Measurements from ENCODE around the gene SNX15. TPM values are rescaled to one million over a fixed set of nuclear protein-coding genes. Genes with fewer than 3 reads are reported as not detected.
A peak's percentile ranks its signal among the peaks of the same experiment; 100 is the strongest.

Gene SNX15
- total RNA-seq, 1 donor from 2014 or later, result 15.5 TPM

DNA sequence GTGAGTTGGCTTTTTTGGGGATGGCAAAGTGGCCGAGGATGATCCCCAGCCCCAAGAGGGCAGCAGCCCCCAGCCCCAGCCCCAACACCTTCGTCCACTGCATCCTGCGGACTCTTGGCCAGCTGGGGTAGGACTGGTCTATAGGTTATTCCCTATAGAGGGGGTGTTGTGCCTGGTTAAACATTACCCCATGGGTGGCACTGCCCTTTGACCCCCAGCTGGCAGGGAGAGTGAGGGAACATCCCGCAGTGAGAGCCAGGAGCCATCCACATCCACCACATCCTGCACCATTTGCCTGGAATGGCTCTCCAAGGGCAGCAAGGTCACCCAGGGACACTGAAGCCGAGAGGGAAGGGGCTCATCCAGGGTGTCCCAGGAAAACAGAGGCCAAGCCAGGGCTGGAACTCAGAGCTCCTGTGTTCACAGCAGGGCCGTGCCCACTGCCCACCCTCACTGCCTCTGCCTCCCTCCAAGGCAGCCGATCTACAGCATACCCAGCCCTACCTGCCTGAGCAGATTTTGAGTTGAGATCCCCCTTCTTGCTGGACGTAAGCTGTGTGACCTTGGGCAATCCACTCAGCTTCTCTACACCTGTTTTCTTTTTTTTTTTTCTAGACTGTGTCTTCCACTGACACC, 31.3 kb downstream of the SNX15 start, which contains the start of gene NAALADL1:
Gene NAALADL1 (minus strand): TSS at position 135 of the 636 bp plus-strand sequence. CDS start 32 bp downstream, at position 103.
- Histone ChIP-seq H3K27me3 (ENCODE audit: control insufficient read depth, insufficient read depth, low read length) (peaks cover 2% of the 10 kb centered on the region), H3K4me3 (ENCODE audit: low read depth, low read length) (no peak within 1 kb of the TSS), H3K36me3 (ENCODE audit: control insufficient read depth, insufficient read depth, low read length) (no peaks in the 10 kb centered on the region)
- DNase-seq (ENCODE audit: low read depth) (no peak), FAIRE-seq (no peak)
- TF ChIP-seq, protein P1, sequence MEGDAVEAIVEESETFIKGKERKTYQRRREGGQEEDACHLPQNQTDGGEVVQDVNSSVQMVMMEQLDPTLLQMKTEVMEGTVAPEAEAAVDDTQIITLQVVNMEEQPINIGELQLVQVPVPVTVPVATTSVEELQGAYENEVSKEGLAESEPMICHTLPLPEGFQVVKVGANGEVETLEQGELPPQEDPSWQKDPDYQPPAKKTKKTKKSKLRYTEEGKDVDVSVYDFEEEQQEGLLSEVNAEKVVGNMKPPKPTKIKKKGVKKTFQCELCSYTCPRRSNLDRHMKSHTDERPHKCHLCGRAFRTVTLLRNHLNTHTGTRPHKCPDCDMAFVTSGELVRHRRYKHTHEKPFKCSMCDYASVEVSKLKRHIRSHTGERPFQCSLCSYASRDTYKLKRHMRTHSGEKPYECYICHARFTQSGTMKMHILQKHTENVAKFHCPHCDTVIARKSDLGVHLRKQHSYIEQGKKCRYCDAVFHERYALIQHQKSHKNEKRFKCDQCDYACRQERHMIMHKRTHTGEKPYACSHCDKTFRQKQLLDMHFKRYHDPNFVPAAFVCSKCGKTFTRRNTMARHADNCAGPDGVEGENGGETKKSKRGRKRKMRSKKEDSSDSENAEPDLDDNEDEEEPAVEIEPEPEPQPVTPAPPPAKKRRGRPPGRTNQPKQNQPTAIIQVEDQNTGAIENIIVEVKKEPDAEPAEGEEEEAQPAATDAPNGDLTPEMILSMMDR (IDR thresholded peaks at IDR 0.05; ENCODE audit: insufficient read depth, low read length, severe bottlenecking), result no peak

DNA sequence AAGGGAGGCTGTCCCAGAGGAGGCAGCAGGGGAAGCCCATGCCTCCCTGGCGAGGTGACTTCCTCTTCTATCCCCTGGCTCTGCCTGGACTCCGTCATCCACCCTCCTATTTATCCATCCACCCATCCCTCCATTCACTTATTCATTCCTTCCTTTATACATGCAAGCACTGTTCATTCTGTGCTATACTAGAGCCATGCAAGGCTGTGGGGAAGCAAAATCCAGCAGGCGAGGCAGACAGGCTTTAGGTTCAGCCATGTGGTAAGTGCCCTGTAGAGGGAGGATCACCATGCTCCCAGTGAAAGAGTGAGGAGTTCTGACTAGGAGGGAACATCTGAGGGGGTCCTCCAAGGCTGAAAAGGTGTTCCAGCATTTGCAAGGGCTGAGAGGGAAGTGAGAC, 32.3 kb downstream of the SNX15 start:
- TF ChIP-seq, protein P1 (IDR thresholded peaks at IDR 0.05; ENCODE audit: insufficient read depth, low read length, severe bottlenecking), result no peak
- H3K4me3 ChIP-seq (ENCODE audit: low read depth, low read length), result no peak overlapping the region
- no peak for DNase-seq (ENCODE audit: low read depth)
- H3K27me3 ChIP-seq (ENCODE audit: control insufficient read depth, insufficient read depth, low read length), result peaks cover 2% of the 10 kb centered on the region
- H3K36me3 ChIP-seq (ENCODE audit: control insufficient read depth, insufficient read depth, low read length), result no peaks in the 10 kb centered on the region
- FAIRE-seq, result no peak

DNA sequence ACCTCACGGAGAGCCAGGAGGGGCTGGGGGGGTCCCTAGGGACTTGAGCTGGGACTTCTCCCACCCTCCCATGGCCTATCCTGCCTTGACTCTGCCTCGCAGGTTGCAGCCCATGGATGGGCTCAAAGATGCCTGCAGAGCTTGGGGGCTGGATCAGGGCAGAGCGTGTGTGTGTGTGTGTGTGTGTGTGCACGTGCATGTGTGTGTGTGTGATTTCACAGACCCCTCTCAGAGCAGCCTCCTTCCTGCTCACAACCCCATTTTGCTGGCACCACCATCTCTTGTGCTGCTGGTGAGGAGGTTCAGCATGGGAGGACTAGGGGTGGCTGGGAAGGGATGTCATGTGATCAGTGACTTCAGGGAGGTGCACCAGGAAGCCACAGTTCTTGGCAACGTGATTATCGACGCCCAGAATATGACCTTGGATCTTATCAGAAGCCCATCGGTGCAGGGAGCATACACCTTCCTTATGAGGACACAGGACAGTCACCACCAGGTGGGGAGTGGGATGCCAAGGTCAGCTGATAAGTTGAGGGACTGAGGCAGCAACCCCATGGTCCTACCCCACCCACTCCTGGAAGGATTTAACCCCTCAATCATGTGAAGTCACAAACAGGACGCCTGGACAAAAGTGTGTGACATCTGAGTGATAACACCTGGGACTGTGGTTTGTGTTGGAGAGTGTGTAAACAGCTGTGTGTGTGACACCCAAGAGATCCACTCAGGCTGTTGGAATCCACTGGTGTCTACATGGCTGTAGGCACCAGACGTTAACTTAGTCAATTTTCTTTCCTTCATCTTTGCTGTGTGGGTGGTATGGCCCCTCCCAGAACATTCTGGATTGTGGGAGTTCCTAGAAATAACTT, 33.0 kb downstream of the SNX15 start:
- H3K4me3 ChIP-seq (ENCODE audit: low read depth, low read length), result no peak overlapping the region
- TF ChIP-seq, protein P1 (IDR thresholded peaks at IDR 0.05; ENCODE audit: insufficient read depth, low read length, severe bottlenecking), result no peak
- FAIRE-seq (peak; percentile 88), DNase-seq (ENCODE audit: low read depth) (no peak)
- H3K36me3 ChIP-seq (ENCODE audit: control insufficient read depth, insufficient read depth, low read length), result no peaks in the 10 kb centered on the region
- H3K27me3 ChIP-seq (ENCODE audit: control insufficient read depth, insufficient read depth, low read length), result peaks cover 2% of the 10 kb centered on the region

DNA sequence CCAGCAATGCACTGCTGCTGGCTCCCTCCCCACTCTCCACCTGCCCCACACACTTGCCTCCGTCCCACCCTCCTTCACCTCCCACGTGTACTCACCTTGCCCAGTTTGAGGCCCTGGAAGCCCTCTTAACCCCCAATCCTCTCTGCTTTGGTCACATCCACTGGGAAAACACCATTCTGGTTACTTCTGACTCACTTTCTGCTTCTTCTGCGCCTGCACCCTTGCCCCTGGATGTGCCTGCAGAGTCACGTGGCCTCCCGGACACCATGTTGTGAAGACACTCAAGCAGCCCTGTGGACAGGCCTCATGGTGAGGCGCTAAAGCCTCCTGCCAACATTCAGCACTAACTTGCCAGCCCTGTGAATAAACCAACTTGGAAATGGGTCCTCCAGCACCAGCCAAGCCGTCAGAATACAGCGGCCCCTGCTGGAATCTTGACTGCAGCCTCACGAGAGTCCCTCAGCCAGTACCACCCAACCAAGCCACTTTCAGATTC, 33.7 kb downstream of the SNX15 start:
- no peak overlapping the region for H3K4me3 ChIP-seq (ENCODE audit: low read depth, low read length)
- peaks cover 2% of the 10 kb centered on the region for H3K27me3 ChIP-seq (ENCODE audit: control insufficient read depth, insufficient read depth, low read length)
- peak; percentile 23 for DNase-seq (ENCODE audit: low read depth)
- no peak for FAIRE-seq
- TF ChIP-seq, protein P1 (IDR thresholded peaks at IDR 0.05; ENCODE audit: insufficient read depth, low read length, severe bottlenecking), result peak; percentile 31
- no peaks in the 10 kb centered on the region for H3K36me3 ChIP-seq (ENCODE audit: control insufficient read depth, insufficient read depth, low read length)

DNA sequence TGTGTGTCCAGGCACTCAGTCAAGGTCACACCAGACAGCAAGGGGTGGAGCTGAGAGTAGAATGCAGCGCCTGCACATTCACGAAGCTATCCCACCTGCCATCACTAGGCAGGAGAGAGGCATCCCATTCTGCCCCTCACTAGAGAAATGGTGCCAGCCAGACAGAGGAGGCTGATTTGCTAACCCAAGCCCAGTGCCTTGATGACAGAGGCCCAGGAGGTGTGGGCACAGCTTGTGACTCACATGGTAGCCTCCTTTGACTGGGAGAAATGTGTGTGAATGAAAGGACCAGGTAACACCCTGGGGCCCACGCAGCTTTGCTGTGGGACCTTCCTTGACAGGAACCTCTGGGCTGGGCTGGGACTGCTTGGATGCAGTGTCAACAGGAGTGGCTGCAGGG, 36.3 kb downstream of the SNX15 start:
- Histone ChIP-seq H3K36me3 (ENCODE audit: control insufficient read depth, insufficient read depth, low read length) (no peaks in the 10 kb centered on the region), H3K4me3 (ENCODE audit: low read depth, low read length) (no peak overlapping the region), H3K27me3 (ENCODE audit: control insufficient read depth, insufficient read depth, low read length) (peaks cover 2% of the 10 kb centered on the region)
- TF ChIP-seq, protein P1 (IDR thresholded peaks at IDR 0.05; ENCODE audit: insufficient read depth, low read length, severe bottlenecking), result no peak
- DNase-seq (ENCODE audit: low read depth), result peak; percentile 31
- peak; percentile 83 for FAIRE-seq

Measured in bronchial epithelial cell (primary cell).